GM19043 (cell line): ENCODE results near the gene CDHR5.

Experiments used
- ATAC-seq: cut with Tn5 transposase; IDR thresholded peaks from one replicate; pipeline ENCODE4 v1.9.1; 2021; ENCODE audit warnings: low read depth; ENCODE audit not compliant: unreplicated experiment

The CDHR5 gene

GRCh38 chr11:645536-645935 is 20.8 kb upstream of the CDHR5 start:
- ATAC-seq = no peak

GRCh38 chr11:643849-644738 is 19.3 kb upstream of the CDHR5 start:
- ATAC-seq = no peak

- ATAC-seq = no peak
These were observed 18.6 kb upstream of the CDHR5 start for GRCh38 chr11:643366-643765.

GRCh38 chr11:641806-642370 is 17.1 kb upstream of the CDHR5 start:
- ATAC-seq = no peak

GRCh38 chr11:640021-640706 is 15.4 kb upstream of the CDHR5 start:
- ATAC-seq = no peak

GRCh38 chr11:639332-639955 is 14.7 kb upstream of the CDHR5 start:
- ATAC-seq = no peak

GRCh38 chr11:638631-639331 is 14.0 kb upstream of the CDHR5 start:
- no peak for ATAC-seq

- ATAC-seq = no peak
These were observed 13.1 kb upstream of the CDHR5 start for GRCh38 chr11:637593-638521.

GRCh38 chr11:637333-637592 is 12.5 kb upstream of the CDHR5 start:
- ATAC-seq = no peak

GRCh38 chr11:636511-637332 is 12.0 kb upstream of the CDHR5 start, which contains the start of gene DRD4:
Gene DRD4, plus strand, starts transcription at chr11:637269. Its CDS starts 36 bp downstream, at chr11:637305.
- no peak for ATAC-seq

GRCh38 chr11:635945-636510 is 11.3 kb upstream of the CDHR5 start:
- ATAC-seq = no peak

GRCh38 chr11:630871-631270 is 6.1 kb upstream of the CDHR5 start:
- no peak for ATAC-seq

- ATAC-seq = no peak
These were observed 4.5 kb upstream of the CDHR5 start for GRCh38 chr11:629237-629583.

GRCh38 chr11:628056-628455 is 3.3 kb upstream of the CDHR5 start:
- ATAC-seq = no peak

- no peak for ATAC-seq
These were observed 2.5 kb upstream of the CDHR5 start for GRCh38 chr11:627308-627576.

- no peak for ATAC-seq
These were observed 1.9 kb upstream of the CDHR5 start, which contains the start of gene SCT for GRCh38 chr11:626475-627307. Gene SCT, minus strand, starts transcription at chr11:627181. Its CDS starts 38 bp downstream, at chr11:627143.

GRCh38 chr11:625636-626268 is 997 bp upstream of the CDHR5 start:
- ATAC-seq = no peak
